GM21447 (cell line): Measurements from ENCODE around the gene CAMK2A.

Source experiments
- ATAC-seq: cut with Tn5 transposase; IDR thresholded peaks from one replicate; pipeline ENCODE4 v1.9.1; 2021; ENCODE audit not compliant: unreplicated experiment

The CAMK2A gene

GRCh38 chr5:150300496-150301169, 11.1 kb upstream of the CAMK2A start:
- ATAC-seq: no peak

GRCh38 chr5:150299571-150300327, 10.2 kb upstream of the CAMK2A start:
- ATAC-seq: no peak

GRCh38 chr5:150298701-150299451, 9.3 kb upstream of the CAMK2A start:
- ATAC-seq: no peak

DNA sequence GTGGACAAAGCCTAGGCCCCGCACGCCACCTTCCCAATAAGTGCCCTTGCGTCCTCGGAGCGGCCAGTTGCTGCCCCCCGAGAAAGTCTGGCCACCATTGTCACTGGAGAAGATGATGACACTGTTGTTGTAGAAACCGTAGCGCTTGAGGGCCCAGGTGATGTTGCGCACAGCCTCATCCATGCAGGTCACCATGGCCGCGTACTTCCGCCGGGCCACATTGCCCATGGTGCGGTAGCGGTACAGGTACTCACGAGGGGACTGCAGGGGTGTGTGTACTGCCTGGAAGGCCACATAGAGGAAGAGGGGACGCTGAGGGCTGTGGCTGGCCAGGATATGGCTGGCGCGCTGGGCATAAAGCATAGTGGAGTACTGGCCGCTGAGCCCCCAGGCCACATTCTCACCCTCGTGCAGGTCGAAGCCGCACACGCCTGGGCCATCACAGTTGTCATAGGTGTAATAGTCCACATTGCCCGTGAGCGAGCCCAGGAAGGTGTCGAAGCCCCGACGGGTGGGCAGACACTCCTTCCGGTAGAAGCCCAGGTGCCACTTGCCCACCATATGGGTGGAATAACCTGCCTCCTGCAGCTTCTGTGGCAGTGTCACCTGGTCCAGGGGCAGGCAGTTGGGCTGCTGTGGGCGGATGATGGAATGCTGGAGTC, 8.5 kb upstream of the CAMK2A start:
- no peak for ATAC-seq

DNA sequence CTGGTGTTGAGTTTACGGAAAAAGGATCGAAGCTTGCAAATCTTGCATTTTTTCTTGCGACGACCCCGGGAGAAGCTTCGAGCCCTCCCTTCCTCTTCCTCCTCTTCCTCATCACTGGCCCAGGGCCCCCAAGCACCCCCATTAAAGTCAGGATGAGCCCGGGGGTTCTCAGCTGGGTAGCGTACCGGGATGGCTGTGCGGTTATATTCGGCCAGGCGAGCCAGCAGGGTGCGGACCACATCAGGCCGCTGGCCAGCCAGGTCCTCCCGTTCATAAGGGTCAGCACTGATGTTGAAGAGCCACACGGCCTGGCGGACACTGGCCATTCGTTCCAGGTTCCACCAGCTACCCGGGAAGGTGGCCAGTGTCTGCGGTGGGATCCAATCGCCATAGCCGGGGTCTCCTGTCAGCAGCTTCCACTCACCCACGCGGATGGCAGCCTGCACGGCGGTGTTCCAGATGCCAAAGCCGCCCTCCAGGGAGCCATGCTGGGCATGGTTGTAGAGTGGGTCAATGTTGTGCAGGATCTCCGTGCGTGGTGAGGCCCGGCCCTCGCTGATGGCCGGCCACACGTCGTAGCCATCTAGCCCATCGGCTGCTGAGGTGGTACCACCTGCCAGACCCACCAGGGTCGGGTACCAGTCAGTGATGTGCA, 7.8 kb upstream of the CAMK2A start:
- ATAC-seq: no peak

GRCh38 chr5:150296496-150296895, 6.9 kb upstream of the CAMK2A start:
- no peak for ATAC-seq

DNA sequence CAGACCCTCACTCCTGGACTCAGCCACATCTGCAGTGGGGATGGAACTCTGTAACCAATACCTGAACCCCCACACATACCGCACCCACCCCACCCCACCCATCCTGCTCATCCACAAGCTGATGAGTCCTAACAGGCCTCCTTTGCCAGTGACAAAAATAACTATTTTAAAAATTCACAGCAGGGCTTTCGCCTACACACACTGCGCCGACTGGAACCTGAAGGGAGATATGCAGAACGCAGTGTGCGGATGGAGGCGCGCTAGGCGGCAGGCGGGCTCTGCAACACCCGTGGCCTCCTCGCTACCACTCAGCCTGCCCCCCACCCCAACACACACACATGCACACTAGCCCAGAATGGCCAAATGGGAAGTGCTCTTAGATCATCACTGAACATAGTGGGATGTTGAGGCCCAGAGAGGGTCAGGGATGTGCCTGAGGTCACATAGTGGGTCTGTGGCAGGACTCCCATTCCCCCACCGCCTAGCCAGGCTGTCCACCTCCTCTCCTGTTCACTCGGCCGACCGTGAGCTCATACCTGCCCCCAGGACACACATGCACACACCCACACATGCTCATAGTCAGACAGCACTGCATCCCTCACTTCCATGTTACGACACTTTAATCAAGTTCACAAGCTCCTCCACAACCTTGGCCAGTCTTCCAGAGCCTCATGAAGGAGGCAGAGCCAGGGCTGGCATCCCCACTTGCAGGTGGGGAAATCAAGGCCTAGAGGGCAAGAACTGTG, 6.3 kb upstream of the CAMK2A start:
- ATAC-seq: no peak

DNA sequence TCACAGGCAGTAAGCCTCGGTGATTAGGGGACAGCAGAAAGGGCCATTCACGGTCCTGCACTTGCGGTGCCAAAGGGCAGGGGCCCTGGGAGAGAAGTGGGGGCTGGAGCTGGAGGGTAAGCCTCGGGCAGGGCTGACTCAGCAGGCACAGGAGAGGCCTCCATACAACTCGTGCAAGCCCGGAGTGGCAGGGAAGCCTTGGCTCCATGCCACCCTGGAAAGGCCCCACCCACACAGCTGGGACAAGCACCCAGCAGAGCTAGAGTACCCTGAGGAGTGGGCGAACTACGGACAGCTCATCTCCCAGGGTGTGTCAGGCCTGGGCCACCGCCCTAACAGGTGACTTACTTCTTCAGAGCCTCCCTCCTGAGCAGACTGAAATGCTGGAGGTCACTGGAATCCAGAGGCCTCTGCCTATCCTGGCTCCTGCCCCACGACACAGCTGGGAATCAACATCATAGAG, 5.6 kb upstream of the CAMK2A start:
- ATAC-seq: no peak

DNA sequence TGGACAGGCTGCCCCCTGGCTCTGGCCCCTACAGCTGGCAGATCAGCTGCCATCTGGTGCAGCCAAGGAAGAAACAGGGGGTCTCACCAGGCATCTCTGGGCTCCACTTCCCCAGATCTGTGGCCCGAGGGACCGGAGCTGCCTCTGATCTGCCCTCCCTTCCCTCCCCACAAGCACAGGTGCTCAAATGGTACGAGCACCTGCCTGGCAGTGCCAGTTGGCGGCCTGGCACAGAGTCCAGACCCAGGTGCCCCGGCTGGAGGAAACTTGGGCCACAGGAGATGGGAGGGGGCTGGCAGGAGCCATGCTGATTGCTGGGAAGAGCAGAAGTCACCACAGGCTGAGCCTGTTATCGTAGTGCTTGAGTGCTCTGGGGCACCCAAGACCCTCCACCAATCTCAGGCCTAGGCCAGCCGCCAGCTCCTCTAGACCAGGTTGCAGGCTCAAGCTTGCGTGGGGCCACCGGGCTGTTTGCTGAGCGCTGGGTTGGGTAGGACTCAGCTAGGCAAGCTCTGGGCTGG, 5.0 kb upstream of the CAMK2A start:
- no peak for ATAC-seq

- ATAC-seq: no peak
Measured at GRCh38 chr5:150293091-150293941, 3.7 kb upstream of the CAMK2A start.

- no peak for ATAC-seq
Measured at GRCh38 chr5:150291388-150292385, 2.1 kb upstream of the CAMK2A start.

GRCh38 chr5:150288791-150289190, 782 bp downstream of the CAMK2A start:
- no peak for ATAC-seq

DNA sequence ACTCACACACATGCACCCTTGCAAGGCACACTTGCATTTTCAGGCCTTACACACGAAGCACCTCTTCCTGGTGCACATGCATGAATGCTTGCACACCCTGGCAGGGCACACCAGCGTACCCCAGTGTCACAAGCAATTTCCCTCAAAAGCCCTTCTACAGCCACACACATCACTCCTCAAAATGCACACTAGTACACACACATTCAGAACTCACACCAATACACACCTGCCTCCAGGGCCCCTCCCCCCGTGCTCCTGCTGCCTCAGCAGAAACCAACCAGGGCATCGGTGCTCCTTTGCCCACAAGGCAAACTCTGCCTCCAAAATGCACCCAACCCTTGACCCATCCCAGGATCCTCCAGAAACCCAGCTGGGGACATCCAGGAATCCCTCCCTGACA, 1.2 kb downstream of the CAMK2A start:
- ATAC-seq: no peak

DNA sequence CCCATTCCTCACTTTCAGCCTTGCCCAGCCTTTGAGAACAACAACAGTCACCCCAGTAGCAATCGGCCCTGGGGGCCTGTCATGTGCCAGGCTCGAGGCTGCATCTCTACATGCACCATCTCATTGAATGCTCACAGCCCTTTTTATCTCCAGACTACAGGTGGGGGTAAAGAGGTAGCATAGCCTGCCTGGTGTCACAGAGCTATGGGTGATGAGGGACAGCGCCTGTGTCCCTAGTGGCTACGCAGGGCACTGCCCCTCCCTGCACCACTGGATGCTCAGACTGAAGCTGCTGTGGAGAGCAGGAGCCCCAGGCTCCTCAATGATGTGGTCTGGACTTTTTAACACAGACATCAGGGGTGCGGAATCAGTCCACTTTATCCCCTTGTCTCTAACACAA, 2.8 kb downstream of the CAMK2A start:
- no peak for ATAC-seq

GRCh38 chr5:150285114-150285513, 4.5 kb downstream of the CAMK2A start:
- ATAC-seq: no peak

GRCh38 chr5:150284311-150284710, 5.3 kb downstream of the CAMK2A start:
- no peak for ATAC-seq

DNA sequence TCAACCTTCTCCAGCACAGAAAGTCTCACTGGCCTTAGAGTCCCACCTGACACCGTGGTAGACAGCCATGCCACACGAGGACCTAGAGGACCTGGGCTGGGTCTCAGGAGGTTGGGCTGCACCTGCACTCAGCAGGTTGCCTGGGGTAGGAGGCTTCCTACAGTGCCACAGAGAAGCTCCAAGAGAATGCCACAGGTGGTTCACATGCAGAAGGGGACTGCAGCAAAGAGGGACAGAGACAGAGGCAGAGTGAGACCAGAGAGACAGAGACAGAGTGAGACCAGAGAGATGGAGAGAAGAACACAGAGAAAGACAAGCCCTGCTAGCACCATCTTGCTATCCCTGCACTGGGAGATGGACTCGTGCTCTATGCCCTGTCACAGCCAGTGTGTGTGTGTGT, 5.7 kb downstream of the CAMK2A start:
- no peak for ATAC-seq

- ATAC-seq: no peak
Measured at GRCh38 chr5:150281987-150282386, 7.6 kb downstream of the CAMK2A start.
